HL-60 (cell line): ENCODE results near the gene DDR2.

Experiments
- DNase-seq, 2 experiments: peaks; one replicate each; pipeline ENCODE4 v3.0.0-alpha.2; 2010 to 2020; ENCODE audit warnings: low read depth in 1 of 2, low spot score in 1 of 2
- H3K27ac ChIP-seq: fragments of 250-450 bp; sonication (Bioruptor Pico); replicated peaks from 2 replicates; pipeline ENCODE4 v1.5.1; 2020; ENCODE audit warnings: mild to moderate bottlenecking, moderate library complexity
- H3K27me3 ChIP-seq: fragments of 250-450 bp; sonication (Bioruptor Pico); 2 replicates; pipeline ENCODE4 v1.5.1; 2021; ENCODE audit warnings: mild to moderate bottlenecking, moderate library complexity; ENCODE audit not compliant: insufficient read depth, poor library complexity, severe bottlenecking
- H3K4me3 ChIP-seq: replicated peaks from 2 replicates; pipeline ENCODE4 v1.5.1; 2011; ENCODE audit warnings: mild to moderate bottlenecking, control low read depth, low read length; ENCODE audit not compliant: insufficient read depth
- GABPA ChIP-seq: IDR thresholded peaks from 2 replicates; pipeline ENCODE4 v1.6.1; 2012; ENCODE audit warnings: low read depth
- POLR2AphosphoS5 ChIP-seq: IDR thresholded peaks from 2 replicates; pipeline ENCODE4 v1.6.1; 2012; ENCODE audit warnings: low read depth
- SPI1 ChIP-seq: IDR thresholded peaks from 2 replicates; pipeline ENCODE4 v1.6.1; 2012; ENCODE audit warnings: low read depth, mild to moderate bottlenecking, borderline replicate concordance
- TF ChIP-seq, protein P1 (sequence below): IDR thresholded peaks from one replicate; pipeline ENCODE4 v1.5.1; 2011; ENCODE audit warnings: low read length, control low read depth, inconsistent platforms; ENCODE audit not compliant: insufficient read depth
- TF ChIP-seq, protein P2 (sequence below): IDR thresholded peaks from 2 replicates; pipeline ENCODE4 v1.6.1; 2012; ENCODE audit warnings: low read depth; ENCODE audit not compliant: insufficient replicate concordance

DDR2 gene

DNA sequence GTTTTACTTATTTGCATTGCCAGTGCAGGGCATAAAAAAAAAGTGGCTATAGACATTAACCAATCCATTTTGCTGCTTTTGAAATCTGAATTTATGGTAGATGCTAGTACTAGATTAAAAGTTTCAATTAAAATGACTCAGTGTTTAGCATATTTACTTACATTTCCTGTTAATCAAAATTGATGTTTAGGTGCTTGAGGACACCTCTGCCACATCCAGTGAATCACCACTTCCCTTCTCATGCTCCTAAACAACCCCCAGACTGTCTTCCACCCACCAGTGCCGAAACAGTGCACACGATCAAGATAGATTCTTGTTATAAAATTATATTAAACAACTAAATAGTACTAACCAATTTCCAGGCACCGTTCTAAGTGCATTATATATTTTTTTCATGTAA lies 191.0 kb downstream of the DDR2 start:
- Histone ChIP-seq H3K4me3 (no peak overlapping the region), H3K27me3 (peaks cover 14% of the 10 kb centered on the region), H3K27ac (no peak overlapping the region)
- no peak for DNase-seq
- TF ChIP-seq POLR2AphosphoS5 = no peak
- TF ChIP-seq GABPA = no peak

- Histone ChIP-seq H3K4me3 (no peak overlapping the region), H3K27me3 (peaks cover 14% of the 10 kb centered on the region), H3K27ac (no peak overlapping the region)
- DNase-seq = no peak
- TF ChIP-seq, protein P1, sequence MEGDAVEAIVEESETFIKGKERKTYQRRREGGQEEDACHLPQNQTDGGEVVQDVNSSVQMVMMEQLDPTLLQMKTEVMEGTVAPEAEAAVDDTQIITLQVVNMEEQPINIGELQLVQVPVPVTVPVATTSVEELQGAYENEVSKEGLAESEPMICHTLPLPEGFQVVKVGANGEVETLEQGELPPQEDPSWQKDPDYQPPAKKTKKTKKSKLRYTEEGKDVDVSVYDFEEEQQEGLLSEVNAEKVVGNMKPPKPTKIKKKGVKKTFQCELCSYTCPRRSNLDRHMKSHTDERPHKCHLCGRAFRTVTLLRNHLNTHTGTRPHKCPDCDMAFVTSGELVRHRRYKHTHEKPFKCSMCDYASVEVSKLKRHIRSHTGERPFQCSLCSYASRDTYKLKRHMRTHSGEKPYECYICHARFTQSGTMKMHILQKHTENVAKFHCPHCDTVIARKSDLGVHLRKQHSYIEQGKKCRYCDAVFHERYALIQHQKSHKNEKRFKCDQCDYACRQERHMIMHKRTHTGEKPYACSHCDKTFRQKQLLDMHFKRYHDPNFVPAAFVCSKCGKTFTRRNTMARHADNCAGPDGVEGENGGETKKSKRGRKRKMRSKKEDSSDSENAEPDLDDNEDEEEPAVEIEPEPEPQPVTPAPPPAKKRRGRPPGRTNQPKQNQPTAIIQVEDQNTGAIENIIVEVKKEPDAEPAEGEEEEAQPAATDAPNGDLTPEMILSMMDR = no peak
- TF ChIP-seq POLR2AphosphoS5 (no peak), GABPA (no peak), SPI1 (no peak)
- TF ChIP-seq, protein P2, sequence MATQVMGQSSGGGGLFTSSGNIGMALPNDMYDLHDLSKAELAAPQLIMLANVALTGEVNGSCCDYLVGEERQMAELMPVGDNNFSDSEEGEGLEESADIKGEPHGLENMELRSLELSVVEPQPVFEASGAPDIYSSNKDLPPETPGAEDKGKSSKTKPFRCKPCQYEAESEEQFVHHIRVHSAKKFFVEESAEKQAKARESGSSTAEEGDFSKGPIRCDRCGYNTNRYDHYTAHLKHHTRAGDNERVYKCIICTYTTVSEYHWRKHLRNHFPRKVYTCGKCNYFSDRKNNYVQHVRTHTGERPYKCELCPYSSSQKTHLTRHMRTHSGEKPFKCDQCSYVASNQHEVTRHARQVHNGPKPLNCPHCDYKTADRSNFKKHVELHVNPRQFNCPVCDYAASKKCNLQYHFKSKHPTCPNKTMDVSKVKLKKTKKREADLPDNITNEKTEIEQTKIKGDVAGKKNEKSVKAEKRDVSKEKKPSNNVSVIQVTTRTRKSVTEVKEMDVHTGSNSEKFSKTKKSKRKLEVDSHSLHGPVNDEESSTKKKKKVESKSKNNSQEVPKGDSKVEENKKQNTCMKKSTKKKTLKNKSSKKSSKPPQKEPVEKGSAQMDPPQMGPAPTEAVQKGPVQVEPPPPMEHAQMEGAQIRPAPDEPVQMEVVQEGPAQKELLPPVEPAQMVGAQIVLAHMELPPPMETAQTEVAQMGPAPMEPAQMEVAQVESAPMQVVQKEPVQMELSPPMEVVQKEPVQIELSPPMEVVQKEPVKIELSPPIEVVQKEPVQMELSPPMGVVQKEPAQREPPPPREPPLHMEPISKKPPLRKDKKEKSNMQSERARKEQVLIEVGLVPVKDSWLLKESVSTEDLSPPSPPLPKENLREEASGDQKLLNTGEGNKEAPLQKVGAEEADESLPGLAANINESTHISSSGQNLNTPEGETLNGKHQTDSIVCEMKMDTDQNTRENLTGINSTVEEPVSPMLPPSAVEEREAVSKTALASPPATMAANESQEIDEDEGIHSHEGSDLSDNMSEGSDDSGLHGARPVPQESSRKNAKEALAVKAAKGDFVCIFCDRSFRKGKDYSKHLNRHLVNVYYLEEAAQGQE = no peak
Observed at GRCh38 chr1:162823771-162824525, 191.7 kb downstream of the DDR2 start.

GRCh38 chr1:162829268-162829667 lies 197.0 kb downstream of the DDR2 start:
- H3K4me3 ChIP-seq = no peak overlapping the region
- TF ChIP-seq POLR2AphosphoS5 = no peak
- TF ChIP-seq, protein P2 = no peak
- TF ChIP-seq, protein P1 = no peak
- no peak for TF ChIP-seq SPI1
- TF ChIP-seq GABPA = no peak
- no peak overlapping the region for H3K27ac ChIP-seq
- no peak for DNase-seq
- peaks cover 1% of the 10 kb centered on the region for H3K27me3 ChIP-seq

GRCh38 chr1:162832470-162832869 lies 200.2 kb downstream of the DDR2 start:
- H3K27me3 ChIP-seq = no peaks in the 10 kb centered on the region
- no peak overlapping the region for H3K27ac ChIP-seq
- TF ChIP-seq SPI1 = no peak
- TF ChIP-seq POLR2AphosphoS5 = no peak
- TF ChIP-seq, protein P1 = no peak
- TF ChIP-seq, protein P2 = no peak
- no peak overlapping the region for H3K4me3 ChIP-seq
- DNase-seq = no peak
